Activated CD4-positive, alpha-beta memory T cell treated with anti-CD3 and anti-CD28 coated beads, Interleukin-2, amount 10 ng/mL, durations not matched to agents 7 days and 5 days (primary cell): ENCODE results near the gene SOCS2. TPM values are rescaled to one million over a fixed set of nuclear protein-coding genes. Genes with fewer than 3 reads are reported as not detected.

ENCODE experiments used
- CTCF ChIA-PET: fragments of 350-600 bp; sonication (Branson Sonifier 250); formaldehyde crosslinking; loops from one replicate; lab custom pipeline; 2021; ENCODE audit warnings: antibody characterized with exemption, inconsistent platforms; lab: Charles Lee
- POLR2A ChIA-PET: fragments of 350-600 bp; sonication (Branson Sonifier 250); formaldehyde crosslinking; loops from one replicate; lab custom pipeline; 2021; ENCODE audit warnings: antibody characterized with exemption; lab: Charles Lee
- DNase-seq: peaks from one replicate; pipeline ENCODE4 v3.0.0-alpha.2; 2020
- H3K27ac Mint-ChIP-seq: one replicate; pipeline ENCODE4 v1.8.0; 2021; ENCODE audit warnings: mild to moderate bottlenecking, mixed read lengths
- H3K27me3 Mint-ChIP-seq: one replicate; pipeline ENCODE4 v1.8.0; 2021; ENCODE audit warnings: mixed read lengths
- H3K36me3 Mint-ChIP-seq: one replicate; pipeline ENCODE4 v1.8.0; 2021; ENCODE audit warnings: low read depth, mixed read lengths
- H3K4me1 Mint-ChIP-seq: one replicate; pipeline ENCODE4 v1.8.0; 2021; ENCODE audit warnings: mixed read lengths
- H3K4me3 Mint-ChIP-seq: one replicate; pipeline ENCODE4 v1.8.0; 2021; ENCODE audit warnings: mild to moderate bottlenecking, mixed read lengths
- H3K9me3 Mint-ChIP-seq: one replicate; pipeline ENCODE4 v1.8.0; 2021; ENCODE audit warnings: mixed read lengths
- total RNA-seq, 2 experiments: library from RNA; stranded (reverse); gene quantifications; one replicate each; pipeline ENCODE4 v1.2.3, GENCODE V29; 2021

SOCS2 gene
- total RNA-seq, 2 experiments from 2014 or later: 44.3 to 47.3 TPM

DNA sequence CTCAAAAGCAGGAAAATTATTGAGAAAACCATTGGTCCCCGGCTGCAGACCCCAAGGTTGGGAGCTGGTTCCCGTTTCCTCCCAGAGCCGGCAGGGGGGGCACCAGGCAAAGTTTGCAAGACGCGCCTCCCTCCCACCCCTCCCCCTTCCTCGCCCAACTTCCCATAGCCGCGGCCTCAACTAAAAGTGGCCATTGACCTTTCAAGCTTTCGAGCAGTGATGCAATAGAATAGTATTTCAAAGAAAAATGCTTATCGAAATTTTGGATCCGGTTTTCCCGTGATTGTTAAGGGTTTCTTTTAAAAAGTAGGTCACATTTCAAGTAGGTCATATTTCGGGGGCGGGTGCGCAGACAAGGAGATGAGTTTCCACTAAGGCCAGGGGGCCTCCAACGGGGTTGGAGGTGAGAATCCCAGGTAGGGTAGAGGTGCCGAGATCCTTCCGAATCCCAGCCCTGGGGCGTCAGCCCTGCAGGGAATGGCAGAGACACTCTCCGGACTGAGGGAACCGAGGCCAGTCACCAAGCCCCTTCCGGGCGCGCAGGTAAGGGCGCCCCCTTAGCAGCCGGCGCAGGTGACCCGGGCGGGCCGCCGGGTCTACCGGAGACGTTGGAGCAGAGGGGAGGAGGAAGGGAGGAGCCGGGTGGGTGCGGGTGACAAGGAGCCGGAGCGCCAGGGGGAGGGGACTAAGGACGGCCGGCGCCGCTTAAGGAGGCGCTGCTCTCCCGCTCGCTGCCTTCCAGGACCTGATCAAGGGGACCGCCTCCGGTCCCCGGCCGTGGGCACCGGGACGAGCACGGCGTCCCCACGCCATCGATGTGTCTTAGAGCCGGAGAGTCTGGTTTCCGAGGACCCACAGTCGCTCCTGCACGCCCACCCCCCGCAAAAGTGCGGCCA is 2.6 kb upstream of the SOCS2 start:
- Mint-ChIP-seq H3K27me3 (peaks cover 2% of the 10 kb centered on the region), H3K4me1 (peaks cover 36% of the 10 kb centered on the region), H3K4me3 (peak overlapping the region; percentile 83), H3K27ac (peak overlapping the region; percentile 90), H3K9me3 (no peaks in the 10 kb centered on the region), H3K36me3 (peaks cover 41% of the 10 kb centered on the region)
- ChIA-PET POLR2A (interaction anchor here (1.0 to 3.2 kb wide), 18 partner anchors 22 to 531 kb away, joined by 3 to 36 read pairs (median 6); partner anchors contain the start of genes CRADD and UBE2N), CTCF (interaction anchor here (0.7 to 10.1 kb wide), 30 partner anchors 12 to 583 kb away, joined by 3 to 178 read pairs (median 4); partner anchors contain the start of gene CRADD)
- peak; percentile 82 for DNase-seq

DNA sequence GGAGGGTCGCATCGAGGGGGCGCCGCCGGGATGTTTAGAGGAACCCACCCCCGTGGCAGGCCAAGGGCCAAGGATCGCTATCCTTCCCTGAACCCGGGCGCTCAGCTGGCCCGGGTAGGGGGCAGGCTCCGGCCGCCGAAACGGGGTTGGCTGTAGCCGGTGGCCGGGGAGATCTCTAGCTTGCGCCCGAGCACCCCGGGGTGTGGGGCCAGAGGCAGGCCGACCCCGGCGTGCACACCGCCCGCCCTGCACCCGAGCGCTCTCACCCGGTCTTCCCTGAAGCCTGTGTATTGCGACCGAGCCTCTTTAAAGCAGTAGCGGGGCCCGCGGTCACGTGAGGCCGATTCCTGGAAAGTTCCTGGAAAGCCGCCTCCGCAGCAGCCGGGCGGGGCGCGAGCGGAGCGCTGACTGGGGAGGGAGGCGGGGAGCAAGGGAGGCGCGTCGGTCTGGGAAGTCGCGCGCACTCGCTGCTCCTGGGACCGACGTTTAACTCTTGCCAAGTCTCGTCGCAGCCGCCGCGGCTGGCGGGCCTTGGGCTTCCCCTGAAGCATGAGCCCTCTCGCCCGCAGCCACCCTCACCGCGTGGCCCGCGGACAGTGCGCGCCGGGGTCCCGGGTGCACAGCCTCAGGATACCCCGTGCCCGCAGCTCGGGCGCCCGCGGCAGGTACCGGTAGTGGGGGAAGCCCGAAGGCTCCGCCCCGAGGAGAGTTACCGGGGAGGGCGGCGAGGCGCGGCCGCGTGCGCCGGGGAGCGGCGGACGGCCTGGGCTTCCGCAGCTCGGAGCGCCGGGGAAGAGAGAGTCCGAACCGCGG is 1.7 kb upstream of the SOCS2 start:
- ChIA-PET CTCF (interaction anchor here (0.6 to 10.1 kb wide), 7 partner anchors 67 to 532 kb away, joined by 3 to 178 read pairs (median 5); partner anchors contain the start of gene CRADD), POLR2A (interaction anchor here (0.7 to 3.2 kb wide), 17 partner anchors 11 to 531 kb away, joined by 3 to 36 read pairs (median 5); partner anchors contain the start of genes CRADD and UBE2N)
- peak overlapping the region; percentile 90 for H3K27ac Mint-ChIP-seq
- peaks cover 44% of the 10 kb centered on the region for H3K4me1 Mint-ChIP-seq
- peaks cover 2% of the 10 kb centered on the region for H3K27me3 Mint-ChIP-seq
- DNase-seq: peak; percentile 94
- H3K36me3 Mint-ChIP-seq: peaks cover 44% of the 10 kb centered on the region
- no peaks in the 10 kb centered on the region for H3K9me3 Mint-ChIP-seq
- peak overlapping the region; percentile 83 for H3K4me3 Mint-ChIP-seq

DNA sequence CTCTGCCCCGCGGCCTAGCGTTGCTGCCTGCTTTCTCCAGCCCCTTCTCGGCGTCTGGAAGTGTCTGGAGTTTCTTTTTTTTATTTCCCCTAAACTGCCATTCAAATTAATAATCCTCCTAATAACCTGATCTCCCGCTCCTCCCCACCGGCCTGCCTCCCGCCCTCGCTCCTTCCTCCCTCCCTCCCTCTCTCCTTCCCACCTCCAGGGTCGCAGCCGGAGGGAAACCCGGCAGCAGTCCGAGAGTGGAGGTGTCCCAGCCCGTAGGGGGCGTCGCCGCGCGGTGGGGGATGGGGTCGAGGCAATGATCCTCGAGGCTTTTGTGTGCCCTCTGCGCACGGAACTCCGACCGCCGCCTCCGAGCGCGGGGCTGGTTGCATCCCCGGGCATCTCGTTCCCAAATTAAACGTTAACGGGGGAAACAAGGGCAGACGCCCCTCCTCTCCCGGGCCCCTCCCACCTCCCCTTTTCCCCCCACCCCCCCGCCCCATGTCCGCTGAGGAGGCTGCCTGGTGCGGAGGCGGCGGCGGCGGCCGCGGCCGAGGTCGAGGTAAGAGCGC is 1.0 kb upstream of the SOCS2 start:
- Mint-ChIP-seq H3K4me3 (peak overlapping the region; percentile 83), H3K9me3 (no peaks in the 10 kb centered on the region), H3K36me3 (peaks cover 41% of the 10 kb centered on the region), H3K4me1 (peaks cover 50% of the 10 kb centered on the region), H3K27ac (peak overlapping the region; percentile 90), H3K27me3 (peaks cover 2% of the 10 kb centered on the region)
- peak; percentile 75 for DNase-seq
- CTCF ChIA-PET: interaction anchor here (0.8 to 10.1 kb wide), 3 partner anchors 407 to 531 kb away, joined by 3 to 178 read pairs (median 5); no protein-coding TSS in a partner anchor
- POLR2A ChIA-PET: interaction anchor here (0.7 to 4.6 kb wide), 14 partner anchors 10 to 531 kb away, joined by 3 to 36 read pairs (median 6); partner anchors contain the start of genes CRADD and MRPL42

DNA sequence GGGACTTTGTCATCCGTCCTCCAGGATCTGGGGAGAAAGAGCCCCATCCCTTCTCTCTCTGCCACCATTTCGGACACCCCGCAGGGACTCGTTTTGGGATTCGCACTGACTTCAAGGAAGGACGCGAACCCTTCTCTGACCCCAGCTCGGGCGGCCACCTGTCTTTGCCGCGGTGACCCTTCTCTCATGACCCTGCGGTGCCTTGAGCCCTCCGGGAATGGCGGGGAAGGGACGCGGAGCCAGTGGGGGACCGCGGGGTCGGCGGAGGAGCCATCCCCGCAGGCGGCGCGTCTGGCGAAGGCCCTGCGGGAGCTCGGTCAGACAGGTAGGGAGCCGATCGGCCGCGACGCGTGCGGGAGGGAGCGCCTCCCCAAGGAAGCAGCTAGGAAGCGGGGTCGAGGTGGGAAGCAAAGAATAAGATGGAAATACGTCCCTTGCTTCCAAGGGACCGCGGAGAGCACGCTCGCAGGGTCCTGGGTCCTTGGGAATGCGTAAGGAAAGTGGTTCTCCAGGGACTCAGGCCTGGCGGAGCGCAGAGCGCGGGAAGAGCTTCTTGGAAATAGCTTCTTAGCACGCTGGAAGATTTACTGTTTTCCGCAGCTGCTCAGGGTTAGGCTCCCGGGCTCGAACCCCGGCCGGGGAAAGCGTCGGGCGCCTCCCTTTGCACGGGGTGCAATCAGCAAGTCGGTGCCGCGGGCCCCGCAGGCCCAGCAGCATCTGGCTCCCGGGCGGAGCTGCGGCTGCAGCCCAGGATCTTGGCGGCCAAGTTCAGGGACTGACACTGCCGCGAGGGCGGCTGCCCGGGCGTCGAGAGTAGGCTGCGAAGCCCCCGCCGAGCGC is 457 bp downstream of the SOCS2 start:
- H3K27ac Mint-ChIP-seq: peak overlapping the region; percentile 78
- H3K4me3 Mint-ChIP-seq: peak overlapping the region; percentile 84
- peak; percentile 28 for DNase-seq
- H3K27me3 Mint-ChIP-seq: peaks cover 2% of the 10 kb centered on the region
- CTCF ChIA-PET: interaction anchor here (0.8 to 10.1 kb wide), 8 partner anchors 8 to 530 kb away, joined by 3 to 178 read pairs (median 4); partner anchors contain the start of genes CRADD and MRPL42
- H3K4me1 Mint-ChIP-seq: peaks cover 57% of the 10 kb centered on the region
- H3K36me3 Mint-ChIP-seq: peaks cover 49% of the 10 kb centered on the region
- no peaks in the 10 kb centered on the region for H3K9me3 Mint-ChIP-seq
- POLR2A ChIA-PET: interaction anchor here (1.2 to 4.6 kb wide), 7 partner anchors 18 to 529 kb away, joined by 3 to 30 read pairs (median 6); partner anchors contain the start of genes CRADD and MRPL42

DNA sequence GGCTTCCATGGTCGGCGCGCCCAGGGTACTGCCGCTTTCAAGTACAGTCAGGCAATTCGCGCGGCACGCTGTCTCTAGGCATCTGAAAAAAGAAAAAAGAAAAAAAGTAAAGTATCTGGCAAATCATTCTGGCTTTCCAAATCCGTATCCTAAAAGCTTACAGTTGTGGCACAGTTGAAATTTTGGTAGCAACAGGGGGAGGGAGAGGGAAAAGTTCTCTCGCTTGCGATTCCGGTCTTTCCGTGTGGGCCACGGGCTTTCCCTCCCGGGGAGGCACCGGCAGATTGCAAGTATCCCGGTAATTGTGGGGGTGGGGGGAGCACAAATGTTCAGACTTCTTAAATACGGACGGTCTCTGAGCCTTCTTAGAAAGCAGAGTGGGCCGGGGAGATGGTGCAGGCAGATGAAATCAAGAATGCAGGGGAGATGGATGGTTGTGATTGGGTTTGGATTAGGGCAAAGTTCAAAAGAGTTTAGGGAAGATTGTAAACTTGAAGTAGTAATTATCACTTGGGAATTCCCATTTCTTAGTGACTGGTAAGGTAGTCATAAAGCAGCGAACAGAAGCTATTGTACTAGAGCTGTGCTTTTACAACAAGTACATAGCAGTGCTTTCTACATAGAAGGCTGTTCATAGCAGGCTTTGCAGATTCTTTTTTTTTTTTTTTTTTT is 1.2 kb downstream of the SOCS2 start:
- ChIA-PET CTCF (interaction anchor here (0.7 to 10.1 kb wide), 7 partner anchors 17 to 1831 kb away, joined by 3 to 178 read pairs (median 4); partner anchors contain the start of gene CRADD), POLR2A (interaction anchor here (0.6 to 4.6 kb wide), 10 partner anchors 14 to 529 kb away, joined by 3 to 30 read pairs (median 4); partner anchors contain the start of genes CRADD and MRPL42)
- Mint-ChIP-seq H3K4me3 (peak overlapping the region; percentile 84), H3K27me3 (peaks cover 2% of the 10 kb centered on the region), H3K9me3 (no peaks in the 10 kb centered on the region), H3K36me3 (peaks cover 55% of the 10 kb centered on the region), H3K4me1 (peaks cover 54% of the 10 kb centered on the region), H3K27ac (peak overlapping the region; percentile 7)
- DNase-seq: no peak

DNA sequence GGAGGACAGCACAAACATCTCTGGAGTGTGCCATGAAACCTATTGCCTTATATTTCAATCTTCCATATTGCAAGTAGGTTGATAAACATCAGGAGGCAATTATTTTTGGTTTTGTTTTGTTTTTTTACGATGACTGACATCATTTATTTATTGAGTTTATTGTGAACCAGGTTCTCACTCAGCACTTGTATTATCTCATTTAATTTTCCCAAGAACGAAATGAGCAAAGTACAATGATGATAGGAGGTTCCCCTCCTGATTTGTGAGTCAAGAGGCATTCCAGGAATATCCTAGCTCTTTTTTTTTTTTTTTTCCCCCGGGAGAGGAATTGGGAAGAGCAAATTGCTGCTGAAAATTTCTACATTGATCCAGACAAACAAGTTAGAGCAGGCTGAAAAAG is 4.7 kb downstream of the SOCS2 start:
- CTCF ChIA-PET: no interaction called here
- H3K9me3 Mint-ChIP-seq: no peaks in the 10 kb centered on the region
- H3K27me3 Mint-ChIP-seq: peaks cover 2% of the 10 kb centered on the region
- POLR2A ChIA-PET: interaction anchor here (1.3 kb wide), 1 partner anchor 100 kb away, joined by 3 read pairs; the partner anchor contains the start of gene CRADD
- no peak overlapping the region for H3K4me3 Mint-ChIP-seq
- peaks cover 56% of the 10 kb centered on the region for H3K4me1 Mint-ChIP-seq
- DNase-seq: no peak
- peaks cover 87% of the 10 kb centered on the region for H3K36me3 Mint-ChIP-seq
- no peak overlapping the region for H3K27ac Mint-ChIP-seq

DNA sequence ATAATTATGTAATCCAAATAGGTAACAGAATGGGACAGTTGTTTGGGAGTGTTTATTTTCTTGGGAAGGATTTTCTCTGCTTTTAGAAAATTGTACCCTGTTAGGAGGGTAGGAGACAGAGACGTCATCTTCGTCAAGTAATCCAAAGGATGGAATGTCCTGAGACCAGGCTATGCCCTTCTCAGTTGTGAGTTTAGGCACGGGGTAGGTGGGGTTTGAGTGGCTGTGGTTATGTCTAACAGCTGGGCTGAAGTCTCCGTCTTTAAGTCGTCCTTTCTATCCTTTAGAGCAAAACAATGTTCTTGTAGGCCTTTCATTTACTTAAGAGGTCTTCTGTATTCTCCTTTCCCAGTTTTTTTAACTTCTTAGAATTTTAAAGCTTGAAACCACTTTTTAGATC is 5.7 kb downstream of the SOCS2 start:
- H3K9me3 Mint-ChIP-seq: no peaks in the 10 kb centered on the region
- CTCF ChIA-PET: no interaction called here
- H3K4me3 Mint-ChIP-seq: no peak overlapping the region
- POLR2A ChIA-PET: no interaction called here
- H3K27ac Mint-ChIP-seq: no peak overlapping the region
- DNase-seq: no peak
- no peaks in the 10 kb centered on the region for H3K27me3 Mint-ChIP-seq
- peaks cover 47% of the 10 kb centered on the region for H3K4me1 Mint-ChIP-seq
- H3K36me3 Mint-ChIP-seq: peaks cover 82% of the 10 kb centered on the region

DNA sequence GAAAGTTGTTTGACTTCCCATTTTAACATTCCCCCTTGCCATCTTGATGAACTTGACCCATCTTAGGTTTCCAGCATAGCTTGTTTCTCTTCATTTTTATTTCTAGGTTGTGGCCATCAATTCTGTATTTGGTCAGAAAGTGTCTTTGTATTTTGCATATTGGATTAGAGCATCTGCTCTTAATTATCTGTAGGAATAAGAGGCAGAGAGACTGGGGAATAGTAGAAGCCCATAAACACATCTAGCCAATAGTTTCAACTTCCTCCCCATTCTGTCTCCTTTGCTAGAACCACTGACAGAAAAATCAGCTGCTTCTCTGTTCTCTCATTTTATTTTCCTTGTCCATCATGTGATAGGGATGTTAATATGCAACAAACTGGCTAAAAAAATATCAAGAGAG is 8.2 kb downstream of the SOCS2 start:
- no peak overlapping the region for H3K4me3 Mint-ChIP-seq
- no peak for DNase-seq
- no peaks in the 10 kb centered on the region for H3K9me3 Mint-ChIP-seq
- H3K27me3 Mint-ChIP-seq: no peaks in the 10 kb centered on the region
- ChIA-PET CTCF (interaction anchor here (1.0 kb wide), 2 partner anchors 8 to 522 kb away, joined by 3 to 4 read pairs; partner anchors contain the start of gene SOCS2), POLR2A (interaction anchor here (1.2 kb wide), 1 partner anchor 10 kb away, joined by 4 read pairs; no protein-coding TSS in a partner anchor)
- H3K36me3 Mint-ChIP-seq: peaks cover 64% of the 10 kb centered on the region
- peaks cover 30% of the 10 kb centered on the region for H3K4me1 Mint-ChIP-seq
- H3K27ac Mint-ChIP-seq: no peak overlapping the region

DNA sequence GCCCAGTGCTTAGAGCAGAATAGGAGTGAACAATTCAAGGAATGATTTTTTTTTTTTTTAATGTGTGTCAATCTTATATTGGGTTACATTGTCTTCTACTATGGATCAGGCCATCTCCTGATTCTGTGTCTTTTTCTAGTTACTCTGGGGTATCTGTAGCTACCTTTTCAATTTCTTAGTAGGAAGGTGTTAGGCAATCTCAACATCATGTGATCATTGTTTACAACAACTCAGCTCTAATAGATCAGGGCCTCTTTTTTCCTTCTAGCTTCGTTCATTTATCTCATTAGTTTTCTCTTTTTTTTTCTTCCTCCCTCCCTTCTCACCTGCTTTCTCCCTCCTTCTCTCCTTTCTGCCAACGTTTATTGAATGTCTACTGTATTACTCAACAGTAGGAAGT is 8.9 kb downstream of the SOCS2 start:
- no peak overlapping the region for H3K27ac Mint-ChIP-seq
- no peaks in the 10 kb centered on the region for H3K27me3 Mint-ChIP-seq
- no peak for DNase-seq
- H3K4me1 Mint-ChIP-seq: peaks cover 23% of the 10 kb centered on the region
- H3K4me3 Mint-ChIP-seq: no peak overlapping the region
- CTCF ChIA-PET: interaction anchor here (0.8 to 1.0 kb wide), 2 partner anchors 9 to 12 kb away, joined by 3 to 4 read pairs; partner anchors contain the start of gene SOCS2
- POLR2A ChIA-PET: interaction anchor here (1.2 kb wide), 1 partner anchor 10 kb away, joined by 4 read pairs; no protein-coding TSS in a partner anchor
- peaks cover 61% of the 10 kb centered on the region for H3K36me3 Mint-ChIP-seq
- H3K9me3 Mint-ChIP-seq: no peaks in the 10 kb centered on the region

DNA sequence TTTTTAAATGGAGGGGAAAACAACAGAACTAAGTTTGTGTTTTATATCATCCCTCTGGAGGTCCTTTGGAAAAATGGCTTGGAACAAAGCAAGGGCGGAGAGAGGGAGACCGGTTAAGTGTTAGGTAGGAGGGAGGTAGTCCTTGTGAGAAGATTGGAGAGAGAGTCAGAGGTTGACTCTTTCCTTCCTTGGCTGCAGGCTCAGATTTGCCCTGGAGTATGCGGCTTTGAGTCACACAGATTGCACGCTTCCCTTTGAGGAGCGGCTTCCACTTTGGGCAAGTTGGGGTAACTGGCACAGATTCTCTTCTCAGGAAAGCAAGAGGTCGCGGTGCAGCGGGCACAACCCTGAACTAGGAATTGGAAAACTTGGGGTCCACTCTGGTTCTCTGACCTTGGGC is 9.9 kb downstream of the SOCS2 start:
- Mint-ChIP-seq H3K4me1 (peaks cover 19% of the 10 kb centered on the region), H3K4me3 (no peak overlapping the region), H3K36me3 (peaks cover 51% of the 10 kb centered on the region), H3K27me3 (no peaks in the 10 kb centered on the region), H3K27ac (no peak overlapping the region), H3K9me3 (no peaks in the 10 kb centered on the region)
- CTCF ChIA-PET: interaction anchor here (1.2 to 1.7 kb wide), 3 partner anchors 13 to 520 kb away, joined by 3 to 5 read pairs (median 4); no protein-coding TSS in a partner anchor
- no peak for DNase-seq
- POLR2A ChIA-PET: no interaction called here
